Fibroblast of lung (primary cell): Measurements from ENCODE around the gene USP31. TPM values are rescaled to one million over a fixed set of nuclear protein-coding genes. Genes with fewer than 3 reads are reported as not detected.
A peak's percentile ranks its signal among the peaks of the same experiment; 100 is the strongest.

Source experiments
- DNase-seq, 2 donors: peaks; one replicate each; pipeline versions ENCODE4 v3.0.0 to v3.0.0-alpha.2; 2010; ENCODE audit warnings: low read depth in 2 of 2
- H2AFZ ChIP-seq: 2 replicates; pipeline ENCODE4 v1.5.1; 2012; ENCODE audit warnings: low read length, control low read depth, inconsistent platforms
- H3K27ac ChIP-seq: 2 replicates; pipeline ENCODE4 v1.5.1; 2011; ENCODE audit warnings: low read length, control low read depth; ENCODE audit not compliant: insufficient read depth
- H3K27me3 ChIP-seq: 2 replicates; pipeline ENCODE4 v1.5.1; 2011; ENCODE audit warnings: mild to moderate bottlenecking, low read length; ENCODE audit not compliant: control insufficient read depth, insufficient read depth
- H3K36me3 ChIP-seq: 2 replicates; pipeline ENCODE4 v1.5.1; 2011; ENCODE audit warnings: low read length; ENCODE audit not compliant: control insufficient read depth, insufficient read depth
- H3K4me1 ChIP-seq: 2 replicates; pipeline ENCODE4 v1.5.1; 2011; ENCODE audit warnings: low read length; ENCODE audit not compliant: control insufficient read depth, insufficient read depth; ENCODE audit errors: extremely low read depth
- H3K4me2 ChIP-seq: 2 replicates; pipeline ENCODE4 v1.5.1; 2011; ENCODE audit warnings: low read length, control low read depth; ENCODE audit not compliant: insufficient read depth; ENCODE audit errors: extremely low read depth
- H3K4me3 ChIP-seq, 4 experiments: fragments of 200-600 bp in 1 of 4; sonication (generic) in 1 of 4; replicated peaks in 1 of 4; 2 replicates each; pipeline ENCODE4 v1.5.1; 2011 to 2016; ENCODE audit warnings: low read length in 4 of 4, low read depth in 3 of 4, mild to moderate bottlenecking in 3 of 4, control low read depth in 2 of 4, inconsistent platforms in 1 of 4, mixed read lengths in 1 of 4; ENCODE audit not compliant: insufficient read depth in 1 of 4; ENCODE audit errors: control extremely low read depth in 1 of 4
- H3K79me2 ChIP-seq: 2 replicates; pipeline ENCODE4 v1.5.1; 2012; ENCODE audit warnings: mild to moderate bottlenecking, low read length, inconsistent platforms; ENCODE audit not compliant: control insufficient read depth, insufficient read depth
- H3K9ac ChIP-seq: 2 replicates; pipeline ENCODE4 v1.5.1; 2011; ENCODE audit warnings: mild to moderate bottlenecking, low read length, control low read depth; ENCODE audit not compliant: insufficient read depth
- H3K9me3 ChIP-seq: 2 replicates; pipeline ENCODE4 v1.5.1; 2012; ENCODE audit warnings: low read depth, low read length; ENCODE audit not compliant: control insufficient read depth, insufficient read depth
- H4K20me1 ChIP-seq: 2 replicates; pipeline ENCODE4 v1.5.1; 2011; ENCODE audit warnings: low read length; ENCODE audit not compliant: control insufficient read depth, insufficient read depth; ENCODE audit errors: extremely low read depth
- EZH2 ChIP-seq: IDR thresholded peaks from 2 replicates; pipeline ENCODE4 v1.5.1; 2012; ENCODE audit warnings: low read length, control low read depth, mild to moderate bottlenecking; ENCODE audit errors: missing control alignments
- polyA plus RNA-seq, 2 donors: library from polyadenylated mRNA; depleted of rRNA in 1 of 2; stranded (reverse) in 1 of 2; unstranded in 1 of 2; fragments of >200 nt; gene quantifications; 2 replicates each; pipeline ENCODE4 v1.2.1, GENCODE V29; 2011 to 2012; ENCODE audit warnings: missing spikeins in 1 of 2
- total RNA-seq: library from RNA; depleted of rRNA; stranded (reverse); fragments of >200 nt; gene quantifications from 2 replicates; pipeline ENCODE4 v1.2.1, GENCODE V29; 2014
- TF ChIP-seq, protein P1 (sequence below), 2 donors: IDR thresholded peaks in 1 of 2; conservative IDR thresholded peaks in 1 of 2; 1 replicate in 1 of 2; 2 replicates in 1 of 2; pipeline ENCODE4 v1.5.1; 2011 to 2012; ENCODE audit warnings: low read length in 2 of 2, control low read depth in 1 of 2, inconsistent platforms in 1 of 2, low read depth in 1 of 2, mild to moderate bottlenecking in 1 of 2

Gene USP31
- total and polyA plus RNA-seq, 2 donors (not counting 1 experiment from before 2014, with no cell fraction given): 4.8 to 5.8 TPM

DNA sequence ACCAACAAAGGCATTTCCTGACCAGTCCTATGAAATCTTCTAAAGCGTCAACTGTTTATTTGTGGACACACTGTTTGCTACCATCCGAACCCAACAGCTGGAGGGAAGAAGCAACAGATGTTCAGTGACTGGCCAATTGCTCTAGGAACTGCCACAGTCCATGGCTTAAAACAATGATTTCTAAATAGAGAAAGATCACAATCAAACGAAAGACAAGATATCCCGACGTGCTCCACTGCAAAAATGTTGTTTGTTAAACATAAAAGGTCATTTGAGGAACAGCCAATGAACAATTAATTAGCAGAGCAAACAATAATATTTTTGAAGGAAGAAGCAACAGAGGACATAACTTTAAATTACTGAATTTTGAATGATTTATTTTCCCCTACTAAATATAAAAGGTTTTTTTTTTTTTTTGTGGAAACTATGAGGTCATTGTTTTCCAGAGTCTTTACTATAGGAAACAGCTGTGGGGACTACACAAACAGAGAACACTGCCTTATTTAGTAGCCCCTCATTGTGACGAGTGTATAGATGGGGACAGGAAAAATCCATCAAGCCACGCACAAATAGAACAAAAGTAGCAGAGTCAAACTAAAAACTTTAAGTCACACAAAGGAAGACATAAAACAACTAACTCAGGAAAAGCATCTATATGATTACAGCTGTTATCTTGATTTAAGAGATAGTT lies 17.2 kb downstream of the USP31 start:
- Histone ChIP-seq H3K4me2 (peak overlapping the region; percentile 61), H3K27ac (no peak overlapping the region), H2AFZ (no peak overlapping the region), H3K79me2 (peaks cover 17% of the 10 kb centered on the region), H3K9ac (no peak overlapping the region), H4K20me1 (no peaks in the 10 kb centered on the region), H3K4me1 (no peaks in the 10 kb centered on the region), H3K27me3 (no peaks in the 10 kb centered on the region), H3K4me3 (peak overlapping the region in 2 of 4 experiments; percentile 22 to 30), H3K9me3 (no peaks in the 10 kb centered on the region), H3K36me3 (no peaks in the 10 kb centered on the region)
- no peak for TF ChIP-seq EZH2
- TF ChIP-seq, protein P1, sequence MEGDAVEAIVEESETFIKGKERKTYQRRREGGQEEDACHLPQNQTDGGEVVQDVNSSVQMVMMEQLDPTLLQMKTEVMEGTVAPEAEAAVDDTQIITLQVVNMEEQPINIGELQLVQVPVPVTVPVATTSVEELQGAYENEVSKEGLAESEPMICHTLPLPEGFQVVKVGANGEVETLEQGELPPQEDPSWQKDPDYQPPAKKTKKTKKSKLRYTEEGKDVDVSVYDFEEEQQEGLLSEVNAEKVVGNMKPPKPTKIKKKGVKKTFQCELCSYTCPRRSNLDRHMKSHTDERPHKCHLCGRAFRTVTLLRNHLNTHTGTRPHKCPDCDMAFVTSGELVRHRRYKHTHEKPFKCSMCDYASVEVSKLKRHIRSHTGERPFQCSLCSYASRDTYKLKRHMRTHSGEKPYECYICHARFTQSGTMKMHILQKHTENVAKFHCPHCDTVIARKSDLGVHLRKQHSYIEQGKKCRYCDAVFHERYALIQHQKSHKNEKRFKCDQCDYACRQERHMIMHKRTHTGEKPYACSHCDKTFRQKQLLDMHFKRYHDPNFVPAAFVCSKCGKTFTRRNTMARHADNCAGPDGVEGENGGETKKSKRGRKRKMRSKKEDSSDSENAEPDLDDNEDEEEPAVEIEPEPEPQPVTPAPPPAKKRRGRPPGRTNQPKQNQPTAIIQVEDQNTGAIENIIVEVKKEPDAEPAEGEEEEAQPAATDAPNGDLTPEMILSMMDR (conservative IDR thresholded peaks at IDR 0.05 in 1 of 2, IDR thresholded peaks at IDR 0.05 in 1 of 2; ENCODE audit: low read depth in 1 of 2, low read length in 2 of 2): no peak
- DNase-seq: peak in 1 of 2 donors; percentile 62

DNA sequence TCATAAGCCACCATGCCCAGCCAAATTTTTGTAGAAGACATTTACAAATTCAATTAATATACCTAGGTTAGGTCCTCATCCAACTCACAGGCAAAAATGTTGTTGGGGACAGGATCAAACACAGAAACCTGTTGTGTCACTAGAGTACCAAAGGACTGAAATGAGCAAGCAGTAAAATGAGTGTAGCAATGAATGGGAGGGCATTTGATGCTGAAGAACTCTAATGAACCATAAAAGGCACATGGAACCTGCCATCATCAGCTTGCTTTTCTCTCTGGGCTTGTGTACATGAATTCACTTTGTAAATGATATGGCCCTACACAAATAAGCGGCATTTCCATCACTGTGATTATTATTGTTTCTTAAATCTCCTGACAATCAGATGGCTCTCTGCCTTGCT lies 17.8 kb downstream of the USP31 start:
- DNase-seq: no peak
- no peak for TF ChIP-seq EZH2
- TF ChIP-seq, protein P1 (conservative IDR thresholded peaks at IDR 0.05 in 1 of 2, IDR thresholded peaks at IDR 0.05 in 1 of 2; ENCODE audit: low read depth in 1 of 2, low read length in 2 of 2): no peak
- no peak overlapping the region for H3K4me3 ChIP-seq
- H3K36me3 ChIP-seq: no peaks in the 10 kb centered on the region
- no peak overlapping the region for H3K4me2 ChIP-seq
- peaks cover 15% of the 10 kb centered on the region for H3K79me2 ChIP-seq
- H4K20me1 ChIP-seq: no peaks in the 10 kb centered on the region
- H3K27ac ChIP-seq: no peak overlapping the region
- H3K27me3 ChIP-seq: no peaks in the 10 kb centered on the region
- no peak overlapping the region for H2AFZ ChIP-seq
- no peaks in the 10 kb centered on the region for H3K9me3 ChIP-seq
- no peak overlapping the region for H3K9ac ChIP-seq
- no peaks in the 10 kb centered on the region for H3K4me1 ChIP-seq

DNA sequence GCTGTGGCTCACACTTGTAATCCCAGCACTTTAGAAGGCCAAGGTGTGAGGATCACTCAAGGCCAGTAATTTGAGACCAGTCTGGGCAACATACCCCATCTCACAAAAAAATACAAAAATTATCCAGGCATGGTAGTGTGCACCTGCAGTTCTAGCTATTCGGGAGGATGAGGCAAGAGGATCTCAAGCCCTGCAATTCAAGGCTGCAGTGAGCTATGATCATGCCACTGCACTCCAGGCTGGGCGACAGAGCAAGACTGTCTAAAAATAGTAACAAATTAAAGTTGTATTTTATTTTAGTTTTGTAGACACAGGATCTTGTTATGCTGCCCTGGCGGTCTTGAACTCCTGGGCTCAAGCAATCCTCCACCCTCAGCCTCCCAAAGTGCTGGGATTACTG lies 18.2 kb downstream of the USP31 start:
- DNase-seq: no peak
- Histone ChIP-seq H3K27me3 (no peaks in the 10 kb centered on the region), H3K4me1 (no peaks in the 10 kb centered on the region), H3K27ac (no peak overlapping the region), H4K20me1 (no peaks in the 10 kb centered on the region), H2AFZ (no peak overlapping the region), H3K36me3 (no peaks in the 10 kb centered on the region), H3K79me2 (peaks cover 15% of the 10 kb centered on the region), H3K4me2 (no peak overlapping the region), H3K4me3 (no peak overlapping the region), H3K9ac (no peak overlapping the region), H3K9me3 (no peaks in the 10 kb centered on the region)
- no peak for TF ChIP-seq EZH2
- TF ChIP-seq, protein P1 (conservative IDR thresholded peaks at IDR 0.05 in 1 of 2, IDR thresholded peaks at IDR 0.05 in 1 of 2; ENCODE audit: low read depth in 1 of 2, low read length in 2 of 2): no peak
